Osteoblast (primary cell): ENCODE measurements around the gene SLC35F5. TPM values are rescaled to one million over a fixed set of nuclear protein-coding genes. Genes with fewer than 3 reads are reported as not detected.

Experiments
- DNase-seq: peaks from one replicate; pipeline ENCODE4 v3.0.0; 2011; ENCODE audit warnings: low spot score, mixed read lengths; ENCODE audit not compliant: insufficient read length; ENCODE audit errors: missing footprints
- H2AFZ ChIP-seq: 2 replicates; pipeline ENCODE4 v1.6.0; 2011; ENCODE audit warnings: mild to moderate bottlenecking, low read length
- H3K27ac ChIP-seq: 2 replicates; pipeline ENCODE4 v1.5.1; 2011; ENCODE audit warnings: mild to moderate bottlenecking, low read depth, low read length, moderate library complexity
- H3K27me3 ChIP-seq: 2 replicates; pipeline ENCODE4 v1.6.0; 2012; ENCODE audit warnings: mild to moderate bottlenecking, control low read depth, inconsistent platforms, low read length, moderate library complexity; ENCODE audit not compliant: insufficient read depth
- H3K36me3 ChIP-seq: 2 replicates; pipeline ENCODE4 v1.5.1; 2011; ENCODE audit warnings: mild to moderate bottlenecking, low read length, control low read depth, moderate library complexity; ENCODE audit not compliant: insufficient read depth
- H3K4me1 ChIP-seq: 2 replicates; pipeline ENCODE4 v1.5.1; 2011; ENCODE audit warnings: mild to moderate bottlenecking, low read length, control low read depth, moderate library complexity; ENCODE audit not compliant: insufficient read depth
- H3K4me2 ChIP-seq: 2 replicates; pipeline ENCODE4 v1.6.0; 2011; ENCODE audit warnings: mild to moderate bottlenecking, low read length; ENCODE audit not compliant: insufficient read depth
- H3K4me3 ChIP-seq: fragments of 200-600 bp; sonication (generic); 3 replicates; pipeline ENCODE4 v1.5.1; 2012; ENCODE audit warnings: mild to moderate bottlenecking, low read length, inconsistent platforms; ENCODE audit not compliant: insufficient read depth
- H3K79me2 ChIP-seq: 2 replicates; pipeline ENCODE4 v1.6.0; 2012; ENCODE audit warnings: mild to moderate bottlenecking, low read length, control low read depth, inconsistent platforms; ENCODE audit not compliant: insufficient read depth
- H3K9me3 ChIP-seq: 2 replicates; pipeline ENCODE4 v1.5.1; 2011; ENCODE audit warnings: low read depth, low read length, control low read depth
- H4K20me1 ChIP-seq: 2 replicates; pipeline ENCODE4 v1.6.0; 2012; ENCODE audit warnings: mild to moderate bottlenecking, low read length, control low read depth; ENCODE audit not compliant: insufficient read depth
- total RNA-seq: library from RNA; depleted of rRNA; stranded (reverse); fragments of >200 nt; gene quantifications from 2 replicates; pipeline ENCODE4 v1.2.3, GENCODE V29; 2012
- TF ChIP-seq, protein P1 (sequence below): IDR thresholded peaks from 2 replicates; pipeline ENCODE4 v1.5.1; 2011; ENCODE audit warnings: mild to moderate bottlenecking, low read depth, low read length, moderate library complexity; ENCODE audit errors: extremely low read depth

SLC35F5 gene
- total RNA-seq, 1 donor: 245 TPM

- DNase-seq: no peak
- TF ChIP-seq, protein P1, sequence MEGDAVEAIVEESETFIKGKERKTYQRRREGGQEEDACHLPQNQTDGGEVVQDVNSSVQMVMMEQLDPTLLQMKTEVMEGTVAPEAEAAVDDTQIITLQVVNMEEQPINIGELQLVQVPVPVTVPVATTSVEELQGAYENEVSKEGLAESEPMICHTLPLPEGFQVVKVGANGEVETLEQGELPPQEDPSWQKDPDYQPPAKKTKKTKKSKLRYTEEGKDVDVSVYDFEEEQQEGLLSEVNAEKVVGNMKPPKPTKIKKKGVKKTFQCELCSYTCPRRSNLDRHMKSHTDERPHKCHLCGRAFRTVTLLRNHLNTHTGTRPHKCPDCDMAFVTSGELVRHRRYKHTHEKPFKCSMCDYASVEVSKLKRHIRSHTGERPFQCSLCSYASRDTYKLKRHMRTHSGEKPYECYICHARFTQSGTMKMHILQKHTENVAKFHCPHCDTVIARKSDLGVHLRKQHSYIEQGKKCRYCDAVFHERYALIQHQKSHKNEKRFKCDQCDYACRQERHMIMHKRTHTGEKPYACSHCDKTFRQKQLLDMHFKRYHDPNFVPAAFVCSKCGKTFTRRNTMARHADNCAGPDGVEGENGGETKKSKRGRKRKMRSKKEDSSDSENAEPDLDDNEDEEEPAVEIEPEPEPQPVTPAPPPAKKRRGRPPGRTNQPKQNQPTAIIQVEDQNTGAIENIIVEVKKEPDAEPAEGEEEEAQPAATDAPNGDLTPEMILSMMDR: no peak
- H3K4me2 ChIP-seq: no peak overlapping the region
Measured at GRCh38 chr2:113686537-113686936, 69.9 kb downstream of the SLC35F5 start.

GRCh38 chr2:113685471-113685870 is 71.0 kb downstream of the SLC35F5 start:
- H3K36me3 ChIP-seq: no peaks in the 10 kb centered on the region
- H3K4me1 ChIP-seq: no peaks in the 10 kb centered on the region
- no peak overlapping the region for H3K4me3 ChIP-seq
- no peaks in the 10 kb centered on the region for H3K9me3 ChIP-seq
- DNase-seq: no peak
- H2AFZ ChIP-seq: no peak overlapping the region
- TF ChIP-seq, protein P1: no peak
- H3K27ac ChIP-seq: no peak overlapping the region
- no peak overlapping the region for H3K4me2 ChIP-seq
- H4K20me1 ChIP-seq: no peaks in the 10 kb centered on the region
- H3K79me2 ChIP-seq: no peaks in the 10 kb centered on the region
- no peaks in the 10 kb centered on the region for H3K27me3 ChIP-seq

More at GRCh38 chr2:113686537-113686936, 69.9 kb downstream of the SLC35F5 start:
- Histone ChIP-seq H3K4me1 (no peaks in the 10 kb centered on the region), H3K79me2 (no peaks in the 10 kb centered on the region), H3K9me3 (no peaks in the 10 kb centered on the region), H4K20me1 (no peaks in the 10 kb centered on the region), H3K27ac (no peak overlapping the region), H2AFZ (no peak overlapping the region), H3K27me3 (no peaks in the 10 kb centered on the region), H3K36me3 (no peaks in the 10 kb centered on the region), H3K4me3 (no peak overlapping the region)

GRCh38 chr2:113679457-113679856 is 77.0 kb downstream of the SLC35F5 start:
- no peaks in the 10 kb centered on the region for H4K20me1 ChIP-seq
- H3K36me3 ChIP-seq: no peaks in the 10 kb centered on the region
- H3K27ac ChIP-seq: no peak overlapping the region
- no peak overlapping the region for H3K4me2 ChIP-seq
- H3K27me3 ChIP-seq: no peaks in the 10 kb centered on the region
- DNase-seq: no peak
- H3K4me1 ChIP-seq: no peaks in the 10 kb centered on the region
- H3K79me2 ChIP-seq: no peaks in the 10 kb centered on the region
- H3K9me3 ChIP-seq: no peaks in the 10 kb centered on the region
- H3K4me3 ChIP-seq: no peak overlapping the region
- H2AFZ ChIP-seq: no peak overlapping the region
- TF ChIP-seq, protein P1: no peak

DNA sequence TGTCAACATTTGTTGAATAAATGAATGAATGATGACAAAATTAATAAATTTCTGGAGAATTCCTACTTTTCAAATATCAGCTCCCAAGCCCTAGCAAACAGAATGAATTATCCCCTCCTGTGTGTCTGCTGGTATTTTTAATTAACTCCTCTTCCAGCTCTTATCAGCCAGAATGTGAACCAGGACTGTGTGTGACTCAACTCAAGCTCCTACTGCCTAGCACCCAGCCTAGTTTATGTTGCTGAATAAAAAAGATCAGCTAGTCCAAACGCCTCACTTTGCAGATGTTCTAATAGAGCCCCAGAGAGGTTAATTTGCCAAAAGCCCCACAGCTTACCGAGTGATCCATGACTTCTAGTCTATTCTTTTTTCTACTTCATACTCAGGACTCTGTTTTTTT is 79.1 kb downstream of the SLC35F5 start:
- Histone ChIP-seq H3K27ac (no peak overlapping the region), H2AFZ (no peak overlapping the region), H3K4me3 (no peak overlapping the region), H3K4me1 (no peaks in the 10 kb centered on the region), H3K36me3 (no peaks in the 10 kb centered on the region), H3K9me3 (no peaks in the 10 kb centered on the region), H3K79me2 (no peaks in the 10 kb centered on the region), H3K4me2 (no peak overlapping the region), H3K27me3 (no peaks in the 10 kb centered on the region), H4K20me1 (no peaks in the 10 kb centered on the region)
- TF ChIP-seq, protein P1: no peak
- DNase-seq: no peak
